Neural progenitor cell (in vitro differentiated cells): ENCODE results near the gene DPM3. TPM values are rescaled to one million over a fixed set of nuclear protein-coding genes. Genes with fewer than 3 reads are reported as not detected.
A peak's percentile ranks its signal among the peaks of the same experiment; 100 is the strongest.

Source experiments
- DNase-seq: peaks from one replicate; pipeline ENCODE4 v3.0.0-alpha.2; 2016; ENCODE audit warnings: low spot score
- H2AFZ ChIP-seq: fragments of 200-600 bp; sonication (generic); replicated peaks from 2 replicates; pipeline ENCODE4 v1.6.1; 2016; ENCODE audit warnings: antibody characterized with exemption
- H3F3A ChIP-seq: fragments of 200-600 bp; sonication (generic); 2 replicates; pipeline ENCODE4 v1.6.1; 2016; ENCODE audit warnings: antibody characterized with exemption, low read depth
- H3K27ac ChIP-seq: fragments of 200-600 bp; sonication (generic); 2 replicates; pipeline ENCODE4 v1.5.1; 2016; ENCODE audit warnings: mild to moderate bottlenecking
- H3K27me3 ChIP-seq: fragments of 200-600 bp; sonication (generic); 2 replicates; pipeline ENCODE4 v1.6.1; 2016; ENCODE audit warnings: mild to moderate bottlenecking, moderate library complexity
- H3K36me3 ChIP-seq: fragments of 200-600 bp; sonication (generic); 2 replicates; pipeline ENCODE4 v1.5.1; 2016
- H3K4me1 ChIP-seq: fragments of 200-600 bp; sonication (generic); 2 replicates; pipeline ENCODE4 v1.6.1; 2016; ENCODE audit warnings: mixed run types
- H3K4me2 ChIP-seq: fragments of 200-600 bp; sonication (generic); 2 replicates; pipeline ENCODE4 v1.6.1; 2016
- H3K4me3 ChIP-seq: fragments of 200-600 bp; sonication (generic); 2 replicates; pipeline ENCODE4 v1.5.1; 2016
- H3K79me2 ChIP-seq: fragments of 200-600 bp; sonication (generic); 2 replicates; pipeline ENCODE4 v1.6.1; 2016; ENCODE audit warnings: low read depth
- H3K9ac ChIP-seq: fragments of 200-600 bp; sonication (generic); 2 replicates; pipeline ENCODE4 v1.6.1; 2016
- H3K9me3 ChIP-seq: fragments of 200-600 bp; sonication (generic); 2 replicates; pipeline ENCODE4 v1.5.1; 2016; ENCODE audit warnings: low read depth
- H4K20me1 ChIP-seq: fragments of 200-600 bp; sonication (generic); 2 replicates; pipeline ENCODE4 v1.6.1; 2016; ENCODE audit warnings: low read depth
- H3K27ac Mint-ChIP-seq: 3 replicates; pipeline ENCODE4 v1.8.0; 2021; ENCODE audit warnings: mixed read lengths
- H3K27me3 Mint-ChIP-seq: 2 replicates; pipeline ENCODE4 v1.8.0; 2022; ENCODE audit warnings: low read depth, mild to moderate bottlenecking, inconsistent platforms, moderate library complexity, mixed read lengths; ENCODE audit not compliant: insufficient read depth
- H3K36me3 Mint-ChIP-seq: 3 replicates; pipeline ENCODE4 v1.8.0; 2021; ENCODE audit warnings: mixed read lengths
- H3K4me1 Mint-ChIP-seq: 3 replicates; pipeline ENCODE4 v1.8.0; 2021; ENCODE audit warnings: mixed read lengths
- H3K4me3 Mint-ChIP-seq: 3 replicates; pipeline ENCODE4 v1.8.0; 2021; ENCODE audit warnings: mild to moderate bottlenecking, moderate library complexity, mixed read lengths
- H3K9me3 Mint-ChIP-seq: 3 replicates; pipeline ENCODE4 v1.8.0; 2020; ENCODE audit warnings: mixed read lengths
- EZH2 ChIP-seq: fragments of 200-600 bp; sonication (generic); IDR thresholded peaks from 2 replicates; pipeline ENCODE4 v1.6.1; 2017; ENCODE audit warnings: antibody characterized with exemption, mild to moderate bottlenecking, moderate library complexity
- EZH2phosphoT487 ChIP-seq: fragments of 200-600 bp; sonication (generic); IDR thresholded peaks from 2 replicates; pipeline ENCODE4 v1.6.1; 2017; ENCODE audit warnings: antibody characterized with exemption
- total RNA-seq: library from RNA; depleted of rRNA; stranded (reverse); fragments of >200 nt; gene quantifications from 2 replicates; pipeline ENCODE4 v1.2.3, GENCODE V29; 2015; ENCODE audit warnings: low replicate concordance
- TF ChIP-seq, protein P1 (sequence below): fragments of 200-600 bp; sonication (generic); IDR thresholded peaks from 2 replicates; pipeline ENCODE4 v1.5.1; 2017; ENCODE audit warnings: antibody characterized with exemption, mild to moderate bottlenecking

Gene DPM3
- total RNA-seq, 1 donor from 2014 or later, result 16.8 TPM

DNA sequence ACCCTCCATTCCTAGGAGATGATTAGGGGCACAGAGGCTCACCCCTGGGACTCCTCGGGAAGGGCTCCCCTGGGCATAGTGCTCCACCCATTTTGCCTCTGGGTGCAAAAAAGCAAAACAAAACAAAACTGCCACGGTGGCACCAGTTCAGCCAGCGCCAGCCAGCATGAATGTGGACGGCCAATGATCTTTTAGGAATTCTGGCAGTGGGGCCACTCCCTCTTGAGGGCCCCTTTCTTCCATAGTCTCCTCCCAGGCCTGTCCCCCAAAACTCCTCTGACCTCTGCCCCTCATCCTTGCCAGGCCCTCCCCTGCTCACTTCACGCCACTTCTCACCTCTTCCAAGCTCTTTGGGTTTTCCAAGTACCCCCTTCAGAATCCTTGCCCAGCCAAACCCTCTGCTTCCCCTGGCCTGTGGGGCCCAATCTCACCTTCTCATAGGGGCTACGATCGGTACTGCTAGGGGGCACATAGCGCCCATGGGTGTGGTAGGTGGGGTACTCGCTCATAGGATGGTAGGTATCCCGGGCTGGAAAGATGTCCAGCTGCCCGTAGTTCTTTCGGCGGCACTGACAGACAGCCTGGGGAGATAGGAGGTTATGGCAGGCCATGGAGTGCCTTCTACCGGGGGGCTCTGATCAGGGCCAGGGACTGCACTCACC is 46.6 kb upstream of the DPM3 start:
- Histone ChIP-seq H2AFZ (no peak overlapping the region), H3K27me3 (no peaks in the 10 kb centered on the region), H3K4me1 (peaks cover 5% of the 10 kb centered on the region), H4K20me1 (no peaks in the 10 kb centered on the region), H3K36me3 (no peaks in the 10 kb centered on the region), H3K27ac (no peak overlapping the region), H3K4me2 (no peak overlapping the region), H3F3A (peaks cover 8% of the 10 kb centered on the region), H3K79me2 (no peaks in the 10 kb centered on the region), H3K4me3 (no peak overlapping the region), H3K9ac (no peak overlapping the region), H3K9me3 (no peaks in the 10 kb centered on the region)
- H3K4me3 Mint-ChIP-seq, result no peak overlapping the region
- H3K4me1 Mint-ChIP-seq, result peaks cover 9% of the 10 kb centered on the region
- peaks cover 17% of the 10 kb centered on the region for H3K27me3 Mint-ChIP-seq
- peaks cover 10% of the 10 kb centered on the region for H3K36me3 Mint-ChIP-seq
- no peak for DNase-seq
- peaks cover 5% of the 10 kb centered on the region for H3K9me3 Mint-ChIP-seq
- no peak for TF ChIP-seq EZH2phosphoT487
- TF ChIP-seq, protein P1, sequence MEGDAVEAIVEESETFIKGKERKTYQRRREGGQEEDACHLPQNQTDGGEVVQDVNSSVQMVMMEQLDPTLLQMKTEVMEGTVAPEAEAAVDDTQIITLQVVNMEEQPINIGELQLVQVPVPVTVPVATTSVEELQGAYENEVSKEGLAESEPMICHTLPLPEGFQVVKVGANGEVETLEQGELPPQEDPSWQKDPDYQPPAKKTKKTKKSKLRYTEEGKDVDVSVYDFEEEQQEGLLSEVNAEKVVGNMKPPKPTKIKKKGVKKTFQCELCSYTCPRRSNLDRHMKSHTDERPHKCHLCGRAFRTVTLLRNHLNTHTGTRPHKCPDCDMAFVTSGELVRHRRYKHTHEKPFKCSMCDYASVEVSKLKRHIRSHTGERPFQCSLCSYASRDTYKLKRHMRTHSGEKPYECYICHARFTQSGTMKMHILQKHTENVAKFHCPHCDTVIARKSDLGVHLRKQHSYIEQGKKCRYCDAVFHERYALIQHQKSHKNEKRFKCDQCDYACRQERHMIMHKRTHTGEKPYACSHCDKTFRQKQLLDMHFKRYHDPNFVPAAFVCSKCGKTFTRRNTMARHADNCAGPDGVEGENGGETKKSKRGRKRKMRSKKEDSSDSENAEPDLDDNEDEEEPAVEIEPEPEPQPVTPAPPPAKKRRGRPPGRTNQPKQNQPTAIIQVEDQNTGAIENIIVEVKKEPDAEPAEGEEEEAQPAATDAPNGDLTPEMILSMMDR, result no peak
- TF ChIP-seq EZH2, result no peak
- peak overlapping the region; percentile 58 for H3K27ac Mint-ChIP-seq

DNA sequence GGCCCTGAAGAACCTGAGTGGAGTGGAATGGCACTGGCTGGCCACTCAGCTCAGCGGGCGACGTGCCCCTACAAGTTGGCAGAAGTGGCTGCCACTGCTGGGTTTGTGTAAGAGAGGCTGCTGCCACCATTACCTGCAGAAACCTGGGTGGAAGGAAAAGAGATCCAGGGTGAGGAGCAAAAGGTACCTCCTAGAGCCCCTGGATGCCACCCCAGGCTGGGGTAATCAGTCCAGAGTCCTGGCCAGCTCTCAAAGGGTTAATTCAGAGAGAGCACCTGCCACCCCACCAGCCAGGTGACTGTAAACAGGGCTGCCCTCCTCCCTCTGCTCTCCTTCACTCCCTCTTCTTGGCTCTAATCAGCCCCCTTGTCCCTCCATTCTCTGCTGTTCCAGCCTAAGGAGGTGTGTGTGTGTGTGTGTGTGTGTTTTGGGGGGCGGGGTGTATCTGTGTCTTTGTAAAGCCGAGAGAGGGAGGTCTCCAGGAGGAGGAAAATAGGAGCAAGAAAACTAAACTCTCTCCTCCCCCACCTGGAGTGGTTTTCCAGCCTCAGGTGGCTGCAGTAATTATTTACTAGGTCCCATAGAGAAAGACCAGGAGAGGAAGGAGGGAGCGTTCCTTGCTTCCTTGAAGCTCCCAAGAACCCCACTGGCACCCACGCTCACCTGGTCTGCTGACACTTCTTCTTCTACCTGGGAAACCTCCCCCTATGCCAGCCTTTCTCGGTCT is 45.9 kb upstream of the DPM3 start:
- H3K9ac ChIP-seq, result no peak overlapping the region
- no peak overlapping the region for H3K4me3 ChIP-seq
- H3K4me2 ChIP-seq, result no peak overlapping the region
- Mint-ChIP-seq H3K4me1 (peaks cover 7% of the 10 kb centered on the region), H3K27me3 (peaks cover 15% of the 10 kb centered on the region), H3K27ac (peak overlapping the region; percentile 57), H3K36me3 (peaks cover 10% of the 10 kb centered on the region), H3K4me3 (peak overlapping the region; percentile 53), H3K9me3 (peaks cover 4% of the 10 kb centered on the region)
- H3K79me2 ChIP-seq, result no peaks in the 10 kb centered on the region
- H3F3A ChIP-seq, result peaks cover 8% of the 10 kb centered on the region
- H2AFZ ChIP-seq, result no peak overlapping the region
- no peaks in the 10 kb centered on the region for H3K36me3 ChIP-seq
- peaks cover 5% of the 10 kb centered on the region for H3K4me1 ChIP-seq
- TF ChIP-seq EZH2 (no peak), EZH2phosphoT487 (no peak)
- TF ChIP-seq, protein P1, result no peak
- no peaks in the 10 kb centered on the region for H3K9me3 ChIP-seq
- H3K27me3 ChIP-seq, result no peaks in the 10 kb centered on the region
- no peak overlapping the region for H3K27ac ChIP-seq
- H4K20me1 ChIP-seq, result no peaks in the 10 kb centered on the region
- no peak for DNase-seq

DNA sequence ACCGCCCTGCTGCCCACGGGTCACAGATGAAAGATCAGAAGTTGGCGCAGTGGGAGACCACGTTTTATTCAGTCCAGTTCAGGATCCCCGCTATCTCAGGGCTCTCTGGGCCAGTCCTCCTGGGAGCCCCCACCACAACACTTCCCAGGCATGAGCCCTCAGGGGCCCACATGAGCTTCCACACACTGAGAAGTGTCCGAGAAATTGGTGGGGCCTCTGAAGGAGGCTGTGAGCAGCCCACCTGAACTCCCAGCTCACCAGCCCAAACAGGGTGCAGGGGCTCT is 45.4 kb upstream of the DPM3 start:
- Mint-ChIP-seq H3K4me3 (no peak overlapping the region), H3K4me1 (peaks cover 7% of the 10 kb centered on the region), H3K36me3 (peaks cover 11% of the 10 kb centered on the region), H3K9me3 (peaks cover 4% of the 10 kb centered on the region), H3K27ac (peak overlapping the region; percentile 62), H3K27me3 (peaks cover 15% of the 10 kb centered on the region)
- H3F3A ChIP-seq, result peaks cover 8% of the 10 kb centered on the region
- H3K36me3 ChIP-seq, result no peaks in the 10 kb centered on the region
- no peak overlapping the region for H3K4me2 ChIP-seq
- H3K79me2 ChIP-seq, result no peaks in the 10 kb centered on the region
- H3K9ac ChIP-seq, result no peak overlapping the region
- peaks cover 5% of the 10 kb centered on the region for H3K4me1 ChIP-seq
- TF ChIP-seq EZH2 (no peak), EZH2phosphoT487 (no peak)
- TF ChIP-seq, protein P1, result no peak
- no peaks in the 10 kb centered on the region for H4K20me1 ChIP-seq
- no peaks in the 10 kb centered on the region for H3K27me3 ChIP-seq
- DNase-seq, result no peak
- no peaks in the 10 kb centered on the region for H3K9me3 ChIP-seq
- H3K27ac ChIP-seq, result no peak overlapping the region
- no peak overlapping the region for H2AFZ ChIP-seq
- H3K4me3 ChIP-seq, result no peak overlapping the region
